Femur (tissue), 1 donor: ENCODE measurements around the gene LSG1.

Experiments
- DNase-seq: peaks from one replicate; pipeline ENCODE4 v3.0.0-alpha.2; 2017

LSG1 gene

GRCh38 chr3:194671900-194672808 lies at the start of gene LSG1:
LSG1 (minus strand) TSS chr3:194672191; CDS start chr3:194672162, 29 bp downstream.
- peak; percentile 96 for DNase-seq

GRCh38 chr3:194720048-194720447 lies 48.1 kb upstream of the LSG1 start:
- no peak for DNase-seq

- no peak for DNase-seq
These were observed 46.1 kb upstream of the LSG1 start for GRCh38 chr3:194718079-194718478.

- no peak for DNase-seq
These were observed 43.2 kb upstream of the LSG1 start for GRCh38 chr3:194715022-194715800.

GRCh38 chr3:194714564-194714963 lies 42.6 kb upstream of the LSG1 start:
- no peak for DNase-seq

- DNase-seq: no peak
These were observed 42.1 kb upstream of the LSG1 start for GRCh38 chr3:194714137-194714455.

- no peak for DNase-seq
These were observed 41.5 kb upstream of the LSG1 start for GRCh38 chr3:194713299-194714136.

- peak; percentile 51 for DNase-seq
These were observed 39.9 kb upstream of the LSG1 start for GRCh38 chr3:194711913-194712312.

- DNase-seq: no peak
These were observed 39.3 kb upstream of the LSG1 start for GRCh38 chr3:194711286-194711685.

- DNase-seq: no peak
These were observed 35.2 kb upstream of the LSG1 start for GRCh38 chr3:194707147-194707540.

GRCh38 chr3:194705761-194706160 lies 33.8 kb upstream of the LSG1 start:
- DNase-seq: no peak

- no peak for DNase-seq
These were observed 33.2 kb upstream of the LSG1 start for GRCh38 chr3:194705227-194705626.

- DNase-seq: peak; percentile 53
These were observed 30.6 kb upstream of the LSG1 start for GRCh38 chr3:194702545-194702944.

- no peak for DNase-seq
These were observed 24.7 kb upstream of the LSG1 start for GRCh38 chr3:194696702-194697101.

- DNase-seq: peak; percentile 60
These were observed 19.7 kb upstream of the LSG1 start for GRCh38 chr3:194691481-194692283.

- DNase-seq: no peak
These were observed 18.7 kb upstream of the LSG1 start for GRCh38 chr3:194690501-194691372.

- peak; percentile 59 for DNase-seq
These were observed 17.5 kb upstream of the LSG1 start for GRCh38 chr3:194689493-194689944.

GRCh38 chr3:194688946-194689345 lies 17.0 kb upstream of the LSG1 start:
- no peak for DNase-seq

- peak; percentile 55 for DNase-seq
These were observed 16.3 kb upstream of the LSG1 start for GRCh38 chr3:194688200-194688740.

- DNase-seq: peak; percentile 79
These were observed 15.7 kb upstream of the LSG1 start for GRCh38 chr3:194687638-194688199.
